Skin epidermis (tissue), 12 donors: ENCODE results near the gene SEPTIN3.

ENCODE experiments used
- H3K27ac ChIP-seq, 21 experiments: fragments of 200-600 bp; sonication (generic) in 11 of 21; one replicate each; pipeline ENCODE4 v1.5.0; 2020; ENCODE audit warnings: mild to moderate bottlenecking in 3 of 21, inconsistent platforms in 2 of 21, moderate library complexity in 2 of 21
- H3K4me3 ChIP-seq, 7 experiments: fragments of 200-600 bp; sonication (generic) in 2 of 7; one replicate each; pipeline ENCODE4 v1.5.0; 2020; ENCODE audit warnings: inconsistent platforms in 2 of 7, mild to moderate bottlenecking in 2 of 7, moderate library complexity in 1 of 7

The SEPTIN3 gene, protein sequence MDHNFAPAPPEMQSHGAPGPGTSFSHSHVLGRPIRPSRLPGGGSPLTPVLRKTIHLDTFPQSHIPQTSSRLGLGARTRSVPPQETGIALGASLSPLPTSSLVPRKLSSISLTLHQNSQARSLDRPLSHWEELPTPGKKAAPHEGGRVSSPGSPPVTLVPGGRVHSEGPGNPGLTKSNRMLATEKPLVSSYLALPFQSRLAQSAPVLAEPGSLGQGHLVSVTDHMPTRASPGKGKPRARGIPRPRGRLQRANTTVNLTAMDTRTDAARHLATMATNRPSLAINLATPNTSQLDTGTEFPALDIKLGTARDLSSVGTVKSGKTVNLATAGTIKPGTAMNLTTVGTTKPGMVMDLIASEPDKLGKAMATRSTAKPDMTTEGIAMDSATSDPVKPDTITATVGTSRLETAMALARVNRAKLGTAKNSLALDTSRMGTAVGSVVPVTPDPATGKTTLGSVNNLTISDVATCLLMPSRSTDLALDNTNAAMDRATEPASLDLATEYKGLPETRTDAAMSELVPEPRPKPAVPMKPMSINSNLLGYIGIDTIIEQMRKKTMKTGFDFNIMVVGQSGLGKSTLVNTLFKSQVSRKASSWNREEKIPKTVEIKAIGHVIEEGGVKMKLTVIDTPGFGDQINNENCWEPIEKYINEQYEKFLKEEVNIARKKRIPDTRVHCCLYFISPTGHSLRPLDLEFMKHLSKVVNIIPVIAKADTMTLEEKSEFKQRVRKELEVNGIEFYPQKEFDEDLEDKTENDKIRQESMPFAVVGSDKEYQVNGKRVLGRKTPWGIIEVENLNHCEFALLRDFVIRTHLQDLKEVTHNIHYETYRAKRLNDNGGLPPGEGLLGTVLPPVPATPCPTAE

DNA sequence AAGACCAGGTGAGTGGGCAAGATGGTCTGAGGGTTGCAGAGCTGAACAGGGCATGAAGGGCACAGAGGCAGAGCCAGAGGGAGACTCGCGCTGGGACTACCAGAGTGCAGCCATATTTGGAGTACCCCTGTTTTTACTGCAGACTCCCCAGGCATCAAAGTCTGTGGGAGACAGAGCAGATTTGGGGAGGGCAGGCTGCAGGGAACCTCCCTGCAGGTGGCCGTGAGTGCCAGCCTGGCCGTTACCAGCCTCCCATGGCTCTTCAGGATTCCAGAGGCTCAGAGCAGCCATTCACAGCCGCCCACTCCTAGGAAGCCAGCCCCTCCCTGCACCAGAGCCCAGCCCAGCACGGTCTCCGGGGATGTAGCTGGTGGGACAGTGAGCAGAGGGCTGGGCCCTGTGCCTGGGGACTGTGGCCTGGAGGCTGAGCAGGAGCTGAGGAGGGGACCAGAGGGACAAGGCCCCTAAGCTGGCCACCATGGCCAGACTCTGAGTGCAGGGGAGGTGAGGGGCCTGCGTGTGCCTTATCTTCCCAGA, at the start of gene SEPTIN3:
Gene SEPTIN3, plus strand, starts transcription at position 334 of the 537 bp plus-strand sequence. CDS start 2,050 bp downstream, outside the sequence.
- Histone ChIP-seq H3K27ac (no peak within 1 kb of the TSS), H3K4me3 (no peak within 1 kb of the TSS)

DNA sequence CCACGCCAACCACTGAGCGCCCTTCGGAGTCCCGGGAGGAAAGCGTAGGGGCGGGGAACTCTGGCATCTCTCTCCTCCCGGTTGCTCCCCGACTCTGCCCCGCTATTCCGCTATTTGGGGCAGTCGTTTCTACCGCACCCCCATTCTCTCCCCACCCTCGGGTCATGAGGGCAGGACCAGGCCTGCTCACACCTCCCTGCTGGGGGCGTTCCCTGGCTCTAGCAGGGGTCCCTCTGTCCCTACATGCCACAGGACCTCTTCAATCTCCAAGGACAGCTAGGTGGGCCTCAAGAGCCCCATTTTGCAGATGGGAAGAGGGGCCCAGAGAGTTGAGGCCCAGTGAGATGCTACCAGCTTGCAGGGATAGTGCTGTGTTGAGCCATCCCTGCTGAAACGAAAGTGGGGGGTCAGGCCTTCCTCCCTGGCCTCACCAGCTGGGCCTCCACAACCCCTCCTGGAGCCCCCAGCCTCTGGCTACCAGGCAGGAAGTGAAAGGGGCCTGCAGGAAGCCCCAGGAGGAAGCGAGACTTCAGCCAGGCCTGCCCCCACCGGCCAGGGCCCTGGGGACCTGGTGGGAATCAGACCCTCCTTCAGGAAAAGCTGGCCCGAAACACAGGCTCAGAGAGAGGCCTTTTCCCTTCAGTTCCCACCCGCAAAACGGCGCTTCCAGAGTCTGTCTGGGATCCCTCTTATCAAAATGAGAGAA, 48.8 kb upstream of the SEPTIN3 start:
- Histone ChIP-seq H3K27ac (peak overlapping the region in 6 of 21 experiments; percentile 37 to 69 (median 62)), H3K4me3 (peak overlapping the region; percentile 31 to 50 (median 39))

GRCh38 chr22:41922328-41922727, 46.9 kb upstream of the SEPTIN3 start:
- H3K4me3 ChIP-seq = no peak overlapping the region
- no peak overlapping the region for H3K27ac ChIP-seq

DNA sequence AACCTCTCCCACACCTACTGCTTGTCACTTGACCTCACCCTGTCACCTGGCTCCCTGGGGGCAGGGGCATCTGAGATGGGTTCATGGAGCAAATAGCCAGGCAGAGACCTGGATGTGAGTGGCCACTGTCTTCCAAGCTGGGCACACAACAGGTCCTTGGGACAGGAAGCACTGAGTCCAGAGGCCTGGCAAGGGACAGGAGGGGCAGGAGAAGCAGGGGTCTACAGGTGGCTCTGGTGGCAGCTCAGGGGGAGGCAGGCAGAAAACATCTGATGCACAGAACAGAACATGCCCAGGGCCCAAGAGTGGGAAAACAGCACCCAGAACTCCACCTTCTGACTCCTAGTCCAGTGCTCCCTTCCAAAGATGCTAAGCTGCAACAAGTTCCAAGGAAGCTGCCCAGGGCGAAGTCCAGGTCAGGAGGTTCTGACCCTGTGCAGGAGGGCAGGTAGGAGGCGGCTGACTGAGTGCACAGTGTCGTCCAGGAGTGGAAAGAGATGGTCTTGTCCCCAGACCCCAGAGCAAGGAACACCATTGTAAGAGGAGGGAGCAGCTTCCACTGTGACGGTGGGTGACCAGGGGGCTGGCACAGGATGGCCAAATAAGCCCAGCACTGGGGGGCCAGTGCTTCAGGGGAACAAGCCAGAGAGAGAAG, 46.2 kb upstream of the SEPTIN3 start:
- H3K4me3 ChIP-seq = no peak overlapping the region
- H3K27ac ChIP-seq = no peak overlapping the region

- Histone ChIP-seq H3K4me3 (no peak overlapping the region), H3K27ac (no peak overlapping the region)
Measured at GRCh38 chr22:41923595-41924276, 45.5 kb upstream of the SEPTIN3 start.

GRCh38 chr22:41925783-41926460, 43.3 kb upstream of the SEPTIN3 start:
- Histone ChIP-seq H3K27ac (peak overlapping the region in 15 of 21 experiments; percentile 2 to 93 (median 44)), H3K4me3 (peak overlapping the region; percentile 24 to 50 (median 42))

DNA sequence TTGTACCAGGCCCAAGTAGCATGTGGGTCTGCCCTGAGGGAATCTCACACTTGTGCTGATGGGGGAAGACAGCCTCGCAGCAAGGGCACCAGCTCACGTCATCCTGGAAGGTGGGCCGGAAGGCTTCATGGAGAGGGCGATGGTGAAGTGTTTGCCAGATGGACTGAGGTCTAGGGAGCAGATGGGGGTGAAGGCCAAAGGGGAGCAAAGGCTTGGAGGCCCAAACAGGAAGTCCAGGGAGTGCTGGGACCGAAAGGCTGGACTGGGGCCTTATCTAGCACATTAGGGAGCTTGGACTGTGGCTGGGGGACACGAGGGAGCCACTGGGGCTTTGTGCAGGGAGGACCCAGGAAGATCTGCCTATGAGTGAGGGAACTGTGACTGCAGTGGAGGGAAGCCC, 41.4 kb upstream of the SEPTIN3 start:
- Histone ChIP-seq H3K4me3 (no peak overlapping the region), H3K27ac (peak overlapping the region in 1 of 21 experiments; percentile 36)

GRCh38 chr22:41928593-41929417, 40.4 kb upstream of the SEPTIN3 start:
- H3K27ac ChIP-seq = peak overlapping the region in 1 of 21 experiments; percentile 36
- no peak overlapping the region for H3K4me3 ChIP-seq

DNA sequence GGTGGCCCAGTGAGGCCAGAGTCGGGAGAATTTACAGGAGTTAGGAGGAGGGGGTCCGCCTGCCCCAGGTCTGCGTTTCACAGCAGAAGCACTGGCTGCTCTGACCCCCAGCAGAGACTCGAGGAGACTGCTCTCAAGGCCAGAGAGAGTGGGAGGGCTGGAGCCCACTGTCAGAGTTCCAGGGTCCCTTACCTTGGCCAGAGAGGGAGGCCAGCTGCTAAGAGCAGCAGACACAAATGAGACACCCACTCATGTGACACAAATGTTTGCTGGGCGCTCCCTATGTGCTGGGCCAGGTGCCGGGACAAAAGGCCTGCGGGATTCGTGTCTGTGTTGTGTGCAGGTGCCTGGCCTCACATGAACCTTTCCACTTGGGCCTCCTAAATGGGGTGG, 39.8 kb upstream of the SEPTIN3 start:
- Histone ChIP-seq H3K27ac (peak overlapping the region in 1 of 21 experiments; percentile 36), H3K4me3 (no peak overlapping the region)

- Histone ChIP-seq H3K27ac (no peak overlapping the region), H3K4me3 (no peak overlapping the region)
Measured at GRCh38 chr22:41931701-41932269, 37.5 kb upstream of the SEPTIN3 start.

- no peak overlapping the region for H3K4me3 ChIP-seq
- no peak overlapping the region for H3K27ac ChIP-seq
Measured at GRCh38 chr22:41932353-41932752, 36.9 kb upstream of the SEPTIN3 start.

GRCh38 chr22:41933411-41934177, 35.6 kb upstream of the SEPTIN3 start:
- H3K27ac ChIP-seq = peak overlapping the region in 1 of 21 experiments; percentile 54

GRCh38 chr22:41934284-41935014, 34.8 kb upstream of the SEPTIN3 start:
- H3K27ac ChIP-seq = peak overlapping the region in 1 of 21 experiments; percentile 78
- no peak overlapping the region for H3K4me3 ChIP-seq

More at GRCh38 chr22:41933411-41934177, 35.6 kb upstream of the SEPTIN3 start:
- no peak overlapping the region for H3K4me3 ChIP-seq

DNA sequence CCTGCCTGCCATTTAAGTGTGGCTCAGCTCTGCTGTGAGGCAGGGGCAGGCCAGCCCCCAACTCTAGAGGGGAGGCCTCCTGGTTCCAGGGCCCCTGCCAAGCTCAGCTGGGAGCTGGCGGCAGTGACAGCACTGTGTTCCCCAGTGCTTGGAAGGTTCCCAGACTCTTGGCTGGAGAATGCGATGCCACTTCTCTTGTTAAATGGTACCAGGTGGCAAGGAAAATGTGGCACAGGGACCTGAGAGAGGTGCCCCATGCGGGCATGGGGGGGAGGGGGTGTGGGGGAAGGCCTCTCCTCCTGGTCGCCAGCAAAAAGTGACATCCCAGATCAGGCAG, 34.3 kb upstream of the SEPTIN3 start:
- Histone ChIP-seq H3K27ac (peak overlapping the region in 1 of 21 experiments; percentile 78), H3K4me3 (no peak overlapping the region)

DNA sequence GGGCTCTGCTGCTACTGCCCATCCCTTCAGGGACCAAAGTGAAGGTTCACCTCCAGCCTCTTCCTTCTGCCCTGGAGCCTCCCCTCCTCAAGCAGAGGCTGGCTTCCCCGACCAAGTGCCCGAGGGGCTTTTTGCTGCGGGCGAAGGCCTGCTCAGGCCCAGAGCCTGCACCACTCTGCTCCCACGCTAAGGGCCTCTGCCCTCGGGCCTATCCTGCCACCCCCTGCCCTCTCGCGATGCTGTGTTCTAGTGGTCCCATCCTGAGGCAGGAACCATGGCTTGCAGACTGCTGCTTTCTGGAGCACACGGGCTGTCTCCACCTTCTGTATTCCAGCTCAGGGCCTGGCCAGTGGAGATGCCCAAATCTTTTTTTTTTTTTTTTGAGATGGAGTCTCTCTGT, 33.7 kb upstream of the SEPTIN3 start:
- Histone ChIP-seq H3K27ac (peak overlapping the region in 2 of 21 experiments; percentile 11 to 78), H3K4me3 (no peak overlapping the region)

DNA sequence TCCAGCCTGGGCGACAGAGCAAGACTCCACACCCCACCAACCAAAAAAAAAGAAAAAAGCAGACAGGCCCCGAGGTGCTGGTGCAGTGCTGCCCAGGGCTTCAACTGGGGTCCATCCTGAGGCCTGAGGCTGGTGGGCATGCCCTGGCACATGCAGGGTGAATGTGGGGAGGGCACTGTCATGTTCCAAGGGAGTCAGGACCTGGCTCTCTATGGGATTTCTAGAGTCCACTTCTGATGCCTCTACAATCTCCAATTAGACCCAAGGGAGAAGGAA, 32.4 kb upstream of the SEPTIN3 start:
- Histone ChIP-seq H3K4me3 (no peak overlapping the region), H3K27ac (peak overlapping the region in 1 of 21 experiments; percentile 66)
